ENCODE results near the gene OR10H1.
"Not testable (repeated sequence)": the region's sequence is repeated elsewhere in the genome, so short reads cannot be mapped to it uniquely, and the experiment has no call there.

DNA sequence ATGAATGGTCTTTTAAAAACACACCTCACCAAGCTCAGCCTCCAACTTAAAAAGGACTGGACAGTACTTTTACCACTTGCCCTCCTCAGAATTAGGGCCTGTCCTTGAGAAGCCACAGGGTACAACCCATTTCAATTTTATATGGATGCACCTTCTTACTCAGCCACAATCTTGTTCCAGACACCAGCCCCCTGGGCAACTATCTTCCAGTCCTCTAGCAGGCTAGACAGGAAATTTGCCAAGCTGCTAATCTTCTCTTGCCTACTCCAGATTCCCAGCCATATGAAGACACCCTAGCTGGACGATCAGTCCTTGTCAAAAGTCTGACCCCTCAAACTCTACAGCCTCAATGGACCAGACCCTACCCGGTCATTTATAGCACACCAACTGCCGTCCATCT, 18.8 kb upstream of the OR10H1 start:
- TF ChIP-seq POLR2A (IDR thresholded peaks at IDR 0.05): not testable (repeated sequence)
- TF ChIP-seq, protein P1, sequence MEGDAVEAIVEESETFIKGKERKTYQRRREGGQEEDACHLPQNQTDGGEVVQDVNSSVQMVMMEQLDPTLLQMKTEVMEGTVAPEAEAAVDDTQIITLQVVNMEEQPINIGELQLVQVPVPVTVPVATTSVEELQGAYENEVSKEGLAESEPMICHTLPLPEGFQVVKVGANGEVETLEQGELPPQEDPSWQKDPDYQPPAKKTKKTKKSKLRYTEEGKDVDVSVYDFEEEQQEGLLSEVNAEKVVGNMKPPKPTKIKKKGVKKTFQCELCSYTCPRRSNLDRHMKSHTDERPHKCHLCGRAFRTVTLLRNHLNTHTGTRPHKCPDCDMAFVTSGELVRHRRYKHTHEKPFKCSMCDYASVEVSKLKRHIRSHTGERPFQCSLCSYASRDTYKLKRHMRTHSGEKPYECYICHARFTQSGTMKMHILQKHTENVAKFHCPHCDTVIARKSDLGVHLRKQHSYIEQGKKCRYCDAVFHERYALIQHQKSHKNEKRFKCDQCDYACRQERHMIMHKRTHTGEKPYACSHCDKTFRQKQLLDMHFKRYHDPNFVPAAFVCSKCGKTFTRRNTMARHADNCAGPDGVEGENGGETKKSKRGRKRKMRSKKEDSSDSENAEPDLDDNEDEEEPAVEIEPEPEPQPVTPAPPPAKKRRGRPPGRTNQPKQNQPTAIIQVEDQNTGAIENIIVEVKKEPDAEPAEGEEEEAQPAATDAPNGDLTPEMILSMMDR (IDR thresholded peaks at IDR 0.05): not testable (repeated sequence)
